ENCODE results near the gene ABCB10.

DNA sequence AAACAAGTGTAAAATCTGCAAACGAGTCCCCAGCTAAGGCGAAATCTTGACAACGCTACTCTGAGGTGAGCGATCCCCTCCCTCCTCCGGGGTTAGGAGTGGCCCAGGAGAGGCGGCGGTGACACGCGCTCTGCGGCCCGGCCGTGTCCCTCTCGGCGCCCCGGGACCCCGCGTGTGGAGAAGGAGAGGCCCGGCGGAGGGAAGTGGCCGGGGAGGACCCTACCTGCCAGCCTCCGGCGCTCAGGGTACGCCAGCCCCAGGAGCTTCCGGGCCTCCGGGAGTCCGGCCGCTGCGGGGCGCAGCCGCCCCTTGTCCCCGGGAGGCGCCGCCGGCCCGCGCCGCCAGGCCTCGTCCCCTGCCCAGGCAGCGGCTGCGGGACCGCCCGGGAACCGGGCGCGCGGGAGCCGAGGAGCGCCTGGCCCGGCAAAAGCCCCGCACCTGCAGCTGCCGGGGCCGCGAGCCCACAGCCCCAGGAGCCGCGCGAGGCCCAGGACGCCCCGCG is 543 bp downstream of the ABCB10 start:
- TF ChIP-seq CTCF (IDR thresholded peaks at IDR 0.05; ENCODE audit: insufficient read depth, low read length, poor library complexity, severe bottlenecking) (no peak), EZH2phosphoT487 (conservative IDR thresholded peaks at IDR 0.05; ENCODE audit: low read length) (no peak)

All from SU-DHL-6 (cell line).